Measurements from ENCODE around the gene LHX6. TPM values are rescaled to one million over a fixed set of nuclear protein-coding genes. Genes with fewer than 3 reads are reported as not detected.

LHX6 gene
- total and polyA plus RNA-seq, 2 experiments from 2014 or later: 1.0 to 1.2 TPM

DNA sequence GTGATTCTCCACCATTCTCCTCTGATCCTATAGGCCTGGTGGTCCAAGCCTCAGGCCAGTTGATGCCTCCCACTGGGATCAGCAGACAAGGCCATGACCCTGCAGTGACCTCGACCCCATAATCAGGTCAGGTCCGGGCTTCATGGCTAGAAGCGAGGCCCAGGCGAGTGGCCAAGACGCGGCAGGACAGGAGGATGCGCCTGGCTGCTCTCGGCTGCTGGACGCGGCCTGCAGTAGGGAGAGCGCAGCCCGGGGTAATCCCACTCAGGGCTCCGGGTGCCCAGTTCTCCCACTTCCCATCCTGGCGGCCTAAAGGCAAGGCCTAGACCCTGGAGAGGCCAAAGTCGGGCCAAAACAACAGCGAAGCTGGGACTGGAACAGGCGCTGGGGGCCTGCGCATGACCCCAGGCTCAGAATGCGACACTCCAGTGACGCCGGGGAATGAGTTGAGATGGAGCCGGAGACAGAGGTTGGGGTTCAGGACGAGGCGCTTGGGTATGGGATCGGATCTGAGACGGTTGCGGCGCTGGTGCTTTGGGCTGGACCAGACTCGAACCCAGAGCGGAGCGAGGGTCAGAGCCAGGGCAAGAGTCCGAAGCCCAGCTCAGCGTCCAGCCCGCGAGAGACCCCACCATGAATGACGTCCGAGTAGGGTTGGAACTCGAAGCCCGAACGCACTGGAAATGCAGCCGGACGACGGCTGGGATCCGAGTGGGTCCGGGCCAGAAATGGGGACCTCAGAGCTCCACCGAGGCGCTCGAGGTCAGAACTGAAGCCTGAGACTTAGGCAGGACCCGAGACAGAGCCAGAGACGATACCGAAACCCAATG lies 3.2 kb downstream of the LHX6 start:
- no peaks in the 10 kb centered on the region for H3K36me3 ChIP-seq (ENCODE audit: insufficient read depth)
- peak overlapping the region; percentile 41 for H3K4me3 ChIP-seq
- no peaks in the 10 kb centered on the region for H3K79me2 ChIP-seq (replicated peaks; ENCODE audit: insufficient read depth)
- peaks cover 4% of the 10 kb centered on the region; the same call in 2 of the 3 replicates for H3K9me3 Mint-ChIP-seq
- DNase-seq (ENCODE audit: low spot score) (no peak), ATAC-seq (no peak)
- TF ChIP-seq EZH2phosphoT487 (IDR thresholded peaks at IDR 0.05; ENCODE audit: unreplicated experiment) (peak; percentile 84), EZH2 (IDR thresholded peaks at IDR 0.05; ENCODE audit: low read depth, unreplicated experiment) (peak; percentile 99), JUNB (IDR thresholded peaks at IDR 0.05; ENCODE audit: unreplicated experiment) (no peak)
- H2AFZ ChIP-seq: peak overlapping the region; percentile 85
- no peak overlapping the region for H3K27ac ChIP-seq (ENCODE audit: low read depth)
- no peaks in the 10 kb centered on the region for H3K9me2 ChIP-seq (ENCODE audit: insufficient read depth)
- H3K27ac Mint-ChIP-seq: no peak overlapping the region
- H3K4me1 Mint-ChIP-seq: peaks cover 39% of the 10 kb centered on the region
- H3K4me3 Mint-ChIP-seq: peak overlapping the region; percentile 69
- peaks cover 78% of the 10 kb centered on the region for H3K27me3 Mint-ChIP-seq (ENCODE audit: insufficient read depth, low read depth, poor library complexity)
- peaks cover 25% of the 10 kb centered on the region for H3K4me1 ChIP-seq (ENCODE audit: insufficient read depth)
- peak overlapping the region; percentile 68 for H3K4me2 ChIP-seq
- H4K20me1 ChIP-seq (replicated peaks; ENCODE audit: insufficient read depth): peaks cover 10% of the 10 kb centered on the region; the same call in 1 of the 2 replicates
- H3K36me3 Mint-ChIP-seq (ENCODE audit: low read depth): no peaks in the 10 kb centered on the region; the same call in 2 of the 3 replicates
- H3K27me3 ChIP-seq (ENCODE audit: insufficient read depth): peaks cover 100% of the 10 kb centered on the region
- peaks cover 7% of the 10 kb centered on the region; the same call in 1 of the 2 replicates for H3F3A ChIP-seq (replicated peaks; ENCODE audit: low read depth)

DNA sequence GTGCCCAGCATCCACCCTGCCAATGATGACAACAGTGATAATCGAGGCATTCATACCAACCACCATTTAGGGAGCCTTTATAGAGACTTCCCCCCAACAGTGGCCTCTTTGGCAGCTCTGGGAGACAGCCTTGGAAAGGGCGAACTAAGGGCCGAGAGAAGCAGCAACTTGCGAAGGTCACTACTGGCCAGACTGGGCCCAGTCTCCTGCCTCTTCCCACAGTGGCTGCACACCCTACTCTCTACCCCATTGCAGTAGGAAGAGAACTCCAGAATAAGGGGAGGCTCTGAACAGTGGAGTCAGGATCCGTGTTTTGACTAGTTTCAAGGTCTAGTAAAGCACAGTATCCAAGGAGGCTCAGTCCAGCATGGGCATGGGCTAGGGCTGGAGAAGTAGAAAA lies 5.3 kb downstream of the LHX6 start:
- no peak overlapping the region for H3K4me3 Mint-ChIP-seq
- peaks cover 99% of the 10 kb centered on the region for H3K27me3 Mint-ChIP-seq (ENCODE audit: insufficient read depth, low read depth, poor library complexity)
- no peaks in the 10 kb centered on the region for H3K36me3 ChIP-seq (ENCODE audit: insufficient read depth)
- TF ChIP-seq EZH2 (IDR thresholded peaks at IDR 0.05; ENCODE audit: low read depth, unreplicated experiment) (peak; percentile 67), ZNF114 (CRISPR knock-in tag; IDR thresholded peaks at IDR 0.05) (no peak)
- peaks cover 58% of the 10 kb centered on the region for H3K4me1 Mint-ChIP-seq
- ATAC-seq: no peak
- H3K27me3 ChIP-seq (ENCODE audit: insufficient read depth): peaks cover 100% of the 10 kb centered on the region
- H3K27ac ChIP-seq (ENCODE audit: low read depth): no peak overlapping the region
- H3K4me1 ChIP-seq (ENCODE audit: insufficient read depth): peaks cover 44% of the 10 kb centered on the region
- peaks cover 6% of the 10 kb centered on the region for H3K9me3 Mint-ChIP-seq
- H3K27ac Mint-ChIP-seq: no peak overlapping the region
- no peaks in the 10 kb centered on the region for H3K79me2 ChIP-seq (replicated peaks; ENCODE audit: insufficient read depth)
- no peak overlapping the region for H3K4me2 ChIP-seq
- H3F3A ChIP-seq (replicated peaks; ENCODE audit: low read depth): 0 out of 2 replicates have a peak, but pooled peaks cover 7% of the 10 kb centered on the region
- no peaks in the 10 kb centered on the region for H3K9me2 ChIP-seq (ENCODE audit: insufficient read depth)
- H4K20me1 ChIP-seq (replicated peaks; ENCODE audit: insufficient read depth): peaks cover 10% of the 10 kb centered on the region; the same call in 1 of the 2 replicates
- H3K36me3 Mint-ChIP-seq (ENCODE audit: low read depth): no peaks in the 10 kb centered on the region; the same call in 2 of the 3 replicates
- H2AFZ ChIP-seq: no peak overlapping the region
- no peak overlapping the region for H3K4me3 ChIP-seq
- DNase-seq (ENCODE audit: low spot score): no peak

DNA sequence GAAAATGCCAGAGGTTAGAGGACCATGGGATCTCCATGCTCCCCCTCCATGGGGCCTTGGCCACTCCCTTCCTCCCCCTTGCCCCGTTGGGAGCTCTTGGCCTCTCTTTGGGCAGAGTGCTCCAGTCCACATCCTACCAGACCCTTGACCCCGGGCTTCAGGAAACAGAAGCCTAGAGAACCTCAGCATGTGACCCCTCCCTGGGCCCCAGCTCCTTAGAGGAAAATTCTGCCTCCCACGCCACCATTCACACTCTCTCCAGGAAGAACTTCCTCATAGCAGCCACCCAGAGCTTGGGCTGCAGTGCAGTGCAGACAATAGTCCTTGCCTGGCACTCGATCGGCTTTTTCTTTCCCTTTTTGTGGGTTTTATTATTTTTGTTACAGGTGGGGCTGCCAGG lies 6.0 kb downstream of the LHX6 start:
- Histone ChIP-seq H3K4me1 (ENCODE audit: insufficient read depth) (peaks cover 45% of the 10 kb centered on the region), H3K79me2 (replicated peaks; ENCODE audit: insufficient read depth) (no peaks in the 10 kb centered on the region), H3K27me3 (ENCODE audit: insufficient read depth) (peaks cover 100% of the 10 kb centered on the region), H3K9me2 (ENCODE audit: insufficient read depth) (no peaks in the 10 kb centered on the region), H3K27ac (ENCODE audit: low read depth) (no peak overlapping the region), H3K4me2 (no peak overlapping the region), H3F3A (replicated peaks; ENCODE audit: low read depth) (0 out of 2 replicates have a peak, but pooled peaks cover 7% of the 10 kb centered on the region), H4K20me1 (replicated peaks; ENCODE audit: insufficient read depth) (peaks cover 10% of the 10 kb centered on the region; the same call in 1 of the 2 replicates), H2AFZ (no peak overlapping the region), H3K36me3 (ENCODE audit: insufficient read depth) (no peaks in the 10 kb centered on the region), H3K4me3 (no peak overlapping the region)
- no peak for DNase-seq (ENCODE audit: low spot score)
- Mint-ChIP-seq H3K36me3 (ENCODE audit: low read depth) (no peaks in the 10 kb centered on the region; the same call in 2 of the 3 replicates), H3K9me3 (peaks cover 11% of the 10 kb centered on the region), H3K4me1 (peaks cover 63% of the 10 kb centered on the region), H3K27ac (no peak overlapping the region), H3K4me3 (no peak overlapping the region; the same call in 2 of the 3 replicates), H3K27me3 (ENCODE audit: insufficient read depth, low read depth, poor library complexity) (peaks cover 100% of the 10 kb centered on the region)
- no peak for ATAC-seq
- no peak for TF ChIP-seq STAT1 (IDR thresholded peaks at IDR 0.05; ENCODE audit: unreplicated experiment)
- TF ChIP-seq CREB1 (CRISPR knock-in tag; IDR thresholded peaks at IDR 0.05; ENCODE audit: low read depth): no peak
- TF ChIP-seq JUNB (IDR thresholded peaks at IDR 0.05; ENCODE audit: unreplicated experiment): no peak
- TF ChIP-seq, protein P1, sequence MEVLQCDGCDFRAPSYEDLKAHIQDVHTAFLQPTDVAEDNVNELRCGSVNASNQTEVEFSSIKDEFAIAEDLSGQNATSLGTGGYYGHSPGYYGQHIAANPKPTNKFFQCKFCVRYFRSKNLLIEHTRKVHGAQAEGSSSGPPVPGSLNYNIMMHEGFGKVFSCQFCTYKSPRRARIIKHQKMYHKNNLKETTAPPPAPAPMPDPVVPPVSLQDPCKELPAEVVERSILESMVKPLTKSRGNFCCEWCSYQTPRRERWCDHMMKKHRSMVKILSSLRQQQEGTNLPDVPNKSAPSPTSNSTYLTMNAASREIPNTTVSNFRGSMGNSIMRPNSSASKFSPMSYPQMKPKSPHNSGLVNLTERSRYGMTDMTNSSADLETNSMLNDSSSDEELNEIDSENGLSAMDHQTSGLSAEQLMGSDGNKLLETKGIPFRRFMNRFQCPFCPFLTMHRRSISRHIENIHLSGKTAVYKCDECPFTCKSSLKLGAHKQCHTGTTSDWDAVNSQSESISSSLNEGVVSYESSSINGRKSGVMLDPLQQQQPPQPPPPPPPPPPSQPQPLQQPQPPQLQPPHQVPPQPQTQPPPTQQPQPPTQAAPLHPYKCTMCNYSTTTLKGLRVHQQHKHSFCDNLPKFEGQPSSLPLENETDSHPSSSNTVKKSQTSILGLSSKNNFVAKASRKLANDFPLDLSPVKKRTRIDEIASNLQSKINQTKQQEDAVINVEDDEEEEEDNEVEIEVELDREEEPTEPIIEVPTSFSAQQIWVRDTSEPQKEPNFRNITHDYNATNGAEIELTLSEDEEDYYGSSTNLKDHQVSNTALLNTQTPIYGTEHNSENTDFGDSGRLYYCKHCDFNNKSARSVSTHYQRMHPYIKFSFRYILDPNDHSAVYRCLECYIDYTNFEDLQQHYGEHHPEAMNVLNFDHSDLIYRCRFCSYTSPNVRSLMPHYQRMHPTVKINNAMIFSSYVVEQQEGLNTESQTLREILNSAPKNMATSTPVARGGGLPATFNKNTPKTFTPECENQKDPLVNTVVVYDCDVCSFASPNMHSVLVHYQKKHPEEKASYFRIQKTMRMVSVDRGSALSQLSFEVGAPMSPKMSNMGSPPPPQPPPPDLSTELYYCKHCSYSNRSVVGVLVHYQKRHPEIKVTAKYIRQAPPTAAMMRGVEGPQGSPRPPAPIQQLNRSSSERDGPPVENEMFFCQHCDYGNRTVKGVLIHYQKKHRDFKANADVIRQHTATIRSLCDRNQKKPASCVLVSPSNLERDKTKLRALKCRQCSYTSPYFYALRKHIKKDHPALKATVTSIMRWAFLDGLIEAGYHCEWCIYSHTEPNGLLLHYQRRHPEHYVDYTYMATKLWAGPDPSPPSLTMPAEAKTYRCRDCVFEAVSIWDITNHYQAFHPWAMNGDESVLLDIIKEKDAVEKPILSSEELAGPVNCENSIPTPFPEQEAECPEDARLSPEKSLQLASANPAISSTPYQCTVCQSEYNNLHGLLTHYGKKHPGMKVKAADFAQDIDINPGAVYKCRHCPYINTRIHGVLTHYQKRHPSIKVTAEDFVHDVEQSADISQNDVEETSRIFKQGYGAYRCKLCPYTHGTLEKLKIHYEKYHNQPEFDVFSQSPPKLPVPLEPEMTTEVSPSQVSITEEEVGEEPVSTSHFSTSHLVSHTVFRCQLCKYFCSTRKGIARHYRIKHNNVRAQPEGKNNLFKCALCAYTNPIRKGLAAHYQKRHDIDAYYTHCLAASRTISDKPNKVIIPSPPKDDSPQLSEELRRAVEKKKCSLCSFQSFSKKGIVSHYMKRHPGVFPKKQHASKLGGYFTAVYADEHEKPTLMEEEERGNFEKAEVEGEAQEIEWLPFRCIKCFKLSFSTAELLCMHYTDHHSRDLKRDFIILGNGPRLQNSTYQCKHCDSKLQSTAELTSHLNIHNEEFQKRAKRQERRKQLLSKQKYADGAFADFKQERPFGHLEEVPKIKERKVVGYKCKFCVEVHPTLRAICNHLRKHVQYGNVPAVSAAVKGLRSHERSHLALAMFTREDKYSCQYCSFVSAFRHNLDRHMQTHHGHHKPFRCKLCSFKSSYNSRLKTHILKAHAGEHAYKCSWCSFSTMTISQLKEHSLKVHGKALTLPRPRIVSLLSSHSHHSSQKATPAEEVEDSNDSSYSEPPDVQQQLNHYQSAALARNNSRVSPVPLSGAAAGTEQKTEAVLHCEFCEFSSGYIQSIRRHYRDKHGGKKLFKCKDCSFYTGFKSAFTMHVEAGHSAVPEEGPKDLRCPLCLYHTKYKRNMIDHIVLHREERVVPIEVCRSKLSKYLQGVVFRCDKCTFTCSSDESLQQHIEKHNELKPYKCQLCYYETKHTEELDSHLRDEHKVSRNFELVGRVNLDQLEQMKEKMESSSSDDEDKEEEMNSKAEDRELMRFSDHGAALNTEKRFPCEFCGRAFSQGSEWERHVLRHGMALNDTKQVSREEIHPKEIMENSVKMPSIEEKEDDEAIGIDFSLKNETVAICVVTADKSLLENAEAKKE (CRISPR knock-in tag; IDR thresholded peaks at IDR 0.05): no peak
- no peak for TF ChIP-seq ZNF331 (CRISPR knock-in tag; IDR thresholded peaks at IDR 0.05; ENCODE audit: low read depth)
- TF ChIP-seq POLR2AphosphoS5 (IDR thresholded peaks at IDR 0.05; ENCODE audit: low read depth): no peak

Measured in GM23338 (cell line).